Midbrain (tissue), 1 donor: ENCODE data around the gene LRRC10B.
A peak's percentile ranks its signal among the peaks of the same experiment; 100 is the strongest.

ENCODE experiments used
- DNase-seq: peaks from one replicate; lab custom pipeline; 2025; lab: John Stamatoyannopoulos, UW

The LRRC10B gene

DNA sequence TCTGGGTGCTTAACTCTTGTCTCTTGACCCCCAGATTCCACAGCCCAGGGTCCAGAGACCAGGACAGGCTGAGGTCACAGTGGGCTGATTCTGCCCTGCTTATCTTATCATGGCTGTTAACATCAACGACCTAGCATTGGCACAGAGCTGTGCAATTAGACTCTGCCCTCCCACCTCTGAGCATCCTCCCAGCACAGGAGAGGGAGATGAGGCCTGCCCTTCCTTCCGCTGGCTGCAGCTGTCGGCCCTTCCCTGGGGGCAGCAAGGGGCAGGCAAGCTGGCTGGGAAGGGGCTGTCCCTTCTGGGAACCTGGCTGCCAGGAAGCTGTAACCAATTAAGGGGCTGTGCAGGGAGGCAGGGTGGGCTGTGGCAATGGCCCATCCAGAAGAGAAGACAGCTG, 22.5 kb downstream of the LRRC10B start:
- no peak for DNase-seq

DNA sequence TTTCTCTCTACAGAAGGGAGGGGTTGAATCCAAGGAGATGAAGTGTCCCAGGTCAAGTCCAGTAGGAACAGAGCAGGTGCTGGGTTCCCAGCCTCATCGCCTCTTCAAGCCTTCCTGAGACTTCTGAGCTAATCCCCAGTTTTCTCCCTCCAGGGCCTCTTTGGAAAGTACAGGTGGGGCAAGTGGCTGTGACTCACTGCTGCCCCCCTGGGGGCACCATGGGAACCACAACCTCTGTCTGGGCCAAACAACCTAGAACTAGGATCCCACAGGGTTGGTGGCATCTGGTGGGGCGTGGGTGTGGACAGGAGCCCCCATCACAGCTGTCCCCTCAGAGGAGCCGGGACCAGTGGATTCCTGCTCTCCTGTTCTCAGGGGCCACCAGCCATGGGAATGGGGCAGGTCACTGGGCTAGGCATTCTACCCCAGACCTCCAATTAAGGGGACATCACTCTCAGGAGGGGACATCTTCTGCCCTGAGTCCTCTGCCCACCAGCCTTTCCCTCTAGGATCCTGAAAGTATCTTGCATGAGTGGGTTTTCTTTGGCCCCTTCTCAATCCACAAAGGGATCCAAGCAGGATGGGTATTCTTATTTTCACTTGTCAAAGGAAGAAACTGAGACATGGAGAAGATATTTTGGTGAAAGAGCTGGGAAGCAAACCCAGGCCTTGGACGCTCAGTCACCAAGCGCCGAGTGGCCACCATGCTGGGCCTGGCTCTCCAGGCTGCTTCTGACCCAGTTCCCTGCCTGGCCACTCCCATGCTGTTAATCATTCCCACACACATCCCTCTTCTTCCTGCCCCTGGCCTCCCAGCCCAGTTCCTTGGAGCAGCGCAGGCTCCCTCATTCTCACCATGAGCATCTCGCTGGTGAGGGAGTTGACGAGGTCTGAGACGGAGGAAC, 23.8 kb downstream of the LRRC10B start:
- no peak for DNase-seq

DNA sequence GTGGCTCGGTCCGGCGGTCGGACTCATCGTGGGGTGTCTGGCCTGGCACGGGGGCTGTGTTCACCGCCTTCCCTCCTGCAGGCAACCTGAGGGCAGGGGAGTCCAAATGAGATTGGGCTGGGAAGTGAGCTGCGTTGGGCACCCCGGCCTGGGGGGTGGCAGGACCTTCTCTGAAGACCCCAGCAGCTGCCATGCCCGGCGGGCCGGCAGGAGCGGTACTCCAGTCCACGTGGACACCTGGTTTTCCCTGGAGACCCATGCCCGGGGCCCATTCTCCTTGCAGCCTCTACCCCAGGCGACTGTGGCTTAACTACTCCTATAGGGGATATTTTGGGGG, 24.5 kb downstream of the LRRC10B start:
- DNase-seq: no peak

DNA sequence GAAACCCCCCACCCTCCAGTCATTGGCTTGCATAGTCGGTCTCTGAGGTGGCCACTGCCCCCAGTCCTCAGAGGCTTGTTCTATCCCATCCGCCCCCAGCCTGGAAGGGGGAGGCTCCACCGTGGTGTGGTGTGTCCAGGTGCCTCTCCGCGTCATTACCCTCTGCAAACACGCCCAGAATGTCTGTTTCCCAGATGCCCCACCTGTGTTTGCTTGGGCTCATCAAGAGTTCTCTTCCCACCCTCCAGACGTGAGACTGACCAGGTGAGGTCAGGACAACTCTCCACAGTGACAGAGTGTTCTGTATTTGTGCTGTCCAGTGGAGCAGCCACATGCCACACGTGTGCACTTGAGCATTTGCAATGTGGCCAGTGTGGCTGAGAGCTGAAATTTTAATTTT, 24.9 kb downstream of the LRRC10B start:
- no peak for DNase-seq

DNA sequence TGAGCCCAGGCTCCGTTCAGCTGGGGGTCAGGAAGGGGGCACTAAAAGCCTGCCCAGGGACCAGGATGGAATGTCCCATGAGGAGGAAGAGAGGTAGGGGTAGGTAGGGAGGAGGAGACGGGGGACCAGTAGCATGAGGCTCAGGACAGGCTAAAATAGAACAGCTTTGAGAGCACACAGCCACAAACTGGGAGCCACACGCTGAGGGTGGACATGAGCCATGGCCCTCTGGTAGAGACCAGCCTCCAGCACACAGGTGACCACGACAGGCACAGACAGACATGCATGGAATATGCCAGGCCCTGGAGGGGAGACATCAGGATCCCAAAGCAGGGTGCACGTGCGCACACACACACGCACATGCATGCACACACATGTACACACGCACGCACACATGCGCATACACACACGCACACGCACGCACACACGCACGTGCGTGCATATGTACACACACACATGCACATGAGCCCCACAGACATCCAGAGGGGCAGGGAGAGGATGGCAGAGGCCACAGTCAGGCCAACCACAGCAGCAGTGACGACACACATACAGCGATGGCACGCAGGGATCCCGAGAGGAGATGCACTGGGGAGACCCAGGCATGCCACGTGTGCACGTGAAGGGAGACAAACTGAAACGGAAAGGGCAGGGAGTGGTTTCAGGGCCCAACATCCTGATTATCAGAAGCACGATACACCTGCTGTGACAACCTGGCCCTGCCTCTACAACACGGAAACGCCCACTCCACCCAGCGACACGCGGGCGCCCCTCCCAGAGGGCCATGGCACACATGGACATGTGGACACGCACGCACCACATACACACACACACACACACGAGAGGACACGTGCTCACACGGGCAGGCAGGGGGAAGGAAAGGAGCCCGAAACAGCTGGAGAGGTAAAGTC, 25.7 kb downstream of the LRRC10B start:
- no peak for DNase-seq

DNA sequence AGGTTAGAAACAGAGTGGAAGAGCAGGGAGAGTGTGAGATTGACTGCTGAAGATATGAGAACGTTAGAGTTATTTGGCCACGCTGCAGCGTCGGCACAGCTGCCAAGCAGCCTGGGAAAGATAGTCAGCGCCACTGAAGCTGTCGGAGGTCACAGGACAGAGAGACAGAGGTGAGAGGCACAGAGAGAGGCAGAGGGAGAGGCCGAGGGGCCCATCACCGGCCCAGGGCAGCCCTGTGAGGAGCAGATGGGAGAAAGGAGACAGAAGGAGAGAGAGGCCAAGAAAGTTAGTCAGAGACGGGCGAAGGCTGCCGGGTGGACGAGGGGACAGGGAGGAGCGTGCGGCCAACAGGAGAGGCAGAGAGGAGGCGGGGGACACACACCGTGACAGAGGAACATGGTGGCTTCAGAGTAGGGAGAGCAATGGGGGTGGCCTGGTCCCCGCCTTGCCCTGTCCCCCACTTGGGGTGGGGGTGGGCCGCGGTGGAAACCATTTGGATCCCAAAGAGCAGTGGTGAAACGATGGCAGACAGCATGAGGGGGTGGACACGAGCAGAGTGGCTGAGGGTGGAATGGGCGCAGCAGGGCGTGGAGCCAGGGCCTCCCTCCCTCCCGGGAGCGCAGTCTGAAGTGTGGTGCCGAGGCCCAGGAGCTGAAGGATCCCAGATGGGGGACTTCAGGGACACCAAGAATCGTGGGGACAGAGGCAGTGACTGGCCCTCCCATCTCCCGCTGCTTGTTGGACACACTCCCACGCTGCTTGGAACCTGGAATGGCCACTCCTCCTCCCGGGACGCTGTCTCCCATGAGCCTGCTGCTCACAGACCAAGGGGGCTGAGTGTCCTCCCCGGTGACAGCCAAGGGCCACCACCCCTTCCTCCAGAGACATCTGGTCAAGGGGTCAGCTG, 26.6 kb downstream of the LRRC10B start:
- no peak for DNase-seq

DNA sequence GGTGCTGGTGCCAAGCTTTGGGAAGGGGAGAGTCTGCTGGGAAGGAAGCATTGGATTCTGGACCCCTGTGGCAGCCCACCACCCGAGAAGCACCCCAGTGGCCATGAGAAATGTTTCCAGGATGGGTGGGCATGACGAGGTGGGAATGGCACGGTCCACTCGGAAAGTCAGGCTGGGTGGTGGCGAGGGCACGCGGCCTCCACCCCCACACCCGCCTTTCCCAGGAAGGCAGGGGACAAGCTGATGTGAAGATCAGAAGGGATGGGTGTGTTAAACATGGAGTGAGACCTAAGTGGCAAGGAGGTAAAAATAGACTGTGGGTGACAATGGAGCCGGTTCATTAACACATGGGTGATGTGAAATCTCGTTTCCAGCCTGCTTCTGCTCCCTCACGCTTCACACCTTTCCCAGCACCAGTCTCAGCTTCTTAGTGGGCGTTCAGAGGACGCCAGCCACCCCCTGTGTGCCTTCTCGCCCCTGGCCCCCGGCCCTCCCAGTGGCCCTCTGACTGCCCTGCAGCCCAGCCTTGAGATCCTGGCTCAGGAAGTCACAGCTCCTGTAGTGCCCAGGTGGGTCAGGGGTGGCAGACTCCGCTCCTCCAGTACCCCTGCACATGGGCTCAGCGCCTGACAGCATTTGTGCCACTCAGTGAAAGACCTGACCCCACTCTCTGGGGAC, 27.6 kb downstream of the LRRC10B start:
- DNase-seq: no peak

DNA sequence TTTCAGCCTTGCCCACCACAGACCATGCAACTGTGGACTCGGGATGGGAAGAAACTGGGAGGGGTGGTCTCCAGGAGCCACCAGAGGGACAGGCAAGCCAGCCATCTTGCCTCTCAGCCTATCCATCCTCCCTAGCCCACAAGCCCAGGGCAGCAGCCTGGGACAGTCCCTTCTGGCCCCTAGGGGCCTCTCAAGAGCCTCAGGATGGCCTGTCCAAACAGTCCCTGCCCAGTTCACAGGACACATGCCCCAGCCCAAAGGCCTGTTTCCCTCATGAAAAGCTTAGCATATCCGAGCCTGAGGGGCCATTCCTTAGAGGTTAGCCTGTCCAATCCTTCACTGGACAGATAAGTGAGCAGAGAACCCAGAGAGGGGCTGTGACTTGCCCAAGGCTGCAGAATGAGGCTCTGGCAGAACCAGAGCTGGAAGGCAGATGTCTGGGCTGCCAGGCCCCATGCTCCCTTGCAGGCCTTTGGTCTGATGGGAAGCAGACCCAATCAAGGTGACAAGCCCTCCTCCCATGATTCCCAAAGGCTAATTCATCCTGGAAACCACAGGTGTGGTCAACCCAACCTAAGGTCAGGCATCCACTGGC, 28.2 kb downstream of the LRRC10B start:
- no peak for DNase-seq

DNA sequence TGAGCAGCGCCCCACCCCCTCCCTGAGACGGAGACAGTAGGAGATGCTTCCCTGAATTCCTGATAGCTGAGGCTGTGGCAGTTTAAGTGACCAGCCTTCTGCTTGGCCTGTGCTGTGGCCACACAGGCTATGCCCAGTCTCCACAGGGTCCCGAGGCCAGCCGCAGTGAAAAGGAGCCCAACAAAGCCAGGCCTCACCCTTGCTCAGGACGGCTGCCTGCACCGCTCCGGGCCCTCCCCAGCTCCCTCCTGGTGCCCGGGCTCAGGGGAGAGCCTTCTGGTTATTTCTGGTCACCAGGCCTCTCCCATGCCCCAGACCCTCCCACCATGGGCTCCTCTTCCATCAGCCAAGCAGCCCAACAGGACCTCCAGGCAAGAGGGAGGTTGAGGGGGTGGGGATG, 28.8 kb downstream of the LRRC10B start:
- no peak for DNase-seq

DNA sequence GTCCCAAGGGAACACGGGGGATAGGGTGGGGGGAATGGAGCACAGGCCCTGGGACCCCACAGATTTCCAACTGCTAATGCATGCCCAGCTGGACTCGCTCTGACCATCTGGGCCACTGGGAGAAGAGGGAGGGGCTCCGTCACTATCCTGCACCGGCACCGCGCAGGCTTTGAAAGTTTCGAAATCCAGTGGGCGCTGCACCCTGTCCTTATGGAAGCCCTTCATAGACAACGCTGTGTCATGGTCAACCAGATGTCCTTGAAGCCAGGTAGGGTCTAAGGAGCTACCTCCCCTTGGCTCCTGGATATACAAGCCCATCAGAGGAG, 30.1 kb downstream of the LRRC10B start:
- no peak for DNase-seq

DNA sequence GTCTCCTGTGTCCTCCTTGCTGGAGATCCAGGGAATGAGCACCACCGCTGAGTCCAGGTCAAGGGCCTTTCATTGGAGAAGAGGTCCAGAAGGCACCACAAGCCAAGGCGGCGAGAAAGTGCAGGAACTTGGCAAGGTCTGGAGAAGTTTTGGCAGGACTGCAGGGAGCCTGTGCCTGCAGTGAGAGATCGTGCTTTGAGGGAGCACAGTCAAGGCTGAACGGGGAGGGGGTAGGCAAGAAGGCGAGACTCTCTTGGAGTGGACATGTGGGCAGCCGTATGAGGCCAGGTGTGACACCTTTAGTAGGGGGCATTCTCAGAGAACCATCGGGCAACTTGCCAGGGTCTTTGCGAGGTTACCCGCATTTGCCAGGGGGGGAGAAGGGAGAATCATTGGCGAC, 30.5 kb downstream of the LRRC10B start:
- DNase-seq: peak; percentile 13

DNA sequence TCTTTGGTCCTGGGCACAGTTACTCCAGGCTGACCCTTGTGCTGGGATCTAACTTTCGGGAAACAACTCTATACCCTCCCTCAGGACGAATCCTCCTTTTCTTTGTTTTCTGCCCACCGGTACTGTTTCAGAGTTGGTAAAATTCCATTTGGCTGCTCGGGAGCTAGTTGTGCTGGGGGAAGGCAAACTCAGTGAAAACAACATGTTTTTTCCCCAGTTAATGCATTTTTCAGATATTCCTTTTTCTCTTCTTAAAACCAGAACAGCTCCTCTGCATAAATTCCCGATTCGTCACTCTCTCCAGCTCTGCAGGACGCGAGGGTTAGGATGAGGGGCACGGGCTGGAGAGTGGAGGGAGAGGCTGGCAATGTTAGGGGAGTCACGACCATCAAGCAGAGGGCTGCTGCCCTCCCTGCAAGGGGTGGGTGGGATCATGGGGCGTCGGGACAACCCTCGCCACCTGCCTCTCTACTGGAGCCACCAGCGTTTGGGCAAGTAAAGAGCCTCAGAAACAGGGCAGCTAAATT, 31.3 kb downstream of the LRRC10B start:
- DNase-seq: no peak

DNA sequence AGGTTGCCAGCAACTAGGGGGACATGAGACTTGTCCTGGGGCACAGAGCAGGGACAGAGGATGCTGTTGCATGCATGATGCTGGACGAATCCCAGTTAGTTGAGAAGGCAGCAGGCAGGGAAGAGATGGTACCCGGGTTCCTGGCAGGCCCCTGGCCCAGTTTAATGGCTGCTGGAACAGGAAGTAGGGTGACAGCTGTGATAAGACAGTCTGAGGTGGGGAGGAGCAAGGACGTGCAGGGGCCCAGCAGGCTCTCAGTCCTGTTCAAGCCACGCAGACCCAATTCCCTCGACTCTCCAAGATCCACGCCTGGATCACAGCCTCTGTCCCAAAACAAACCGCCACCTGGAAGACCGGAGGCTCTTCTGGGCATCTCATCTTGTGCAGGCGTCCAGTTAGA, 32.0 kb downstream of the LRRC10B start:
- no peak for DNase-seq

DNA sequence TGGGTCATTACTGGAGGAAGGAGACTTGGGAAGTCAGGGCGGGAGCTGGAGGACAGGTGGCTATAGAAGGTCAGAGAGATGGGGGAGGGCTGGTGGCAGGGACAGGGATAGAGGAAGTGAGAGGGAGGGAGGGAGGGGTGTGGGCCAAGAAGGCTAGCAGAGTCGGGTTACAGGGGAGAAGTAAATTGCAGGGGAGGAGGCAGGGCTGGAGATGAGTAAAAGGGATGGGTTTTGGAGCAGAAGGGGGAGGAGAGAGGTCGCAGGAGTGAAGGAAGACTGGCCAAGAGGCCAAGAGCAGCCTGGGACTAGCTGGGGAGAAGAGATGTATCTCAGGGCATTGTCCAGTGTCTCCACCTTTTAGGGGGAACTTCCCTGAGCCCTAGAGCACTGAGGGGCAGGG, 33.0 kb downstream of the LRRC10B start:
- DNase-seq: no peak

DNA sequence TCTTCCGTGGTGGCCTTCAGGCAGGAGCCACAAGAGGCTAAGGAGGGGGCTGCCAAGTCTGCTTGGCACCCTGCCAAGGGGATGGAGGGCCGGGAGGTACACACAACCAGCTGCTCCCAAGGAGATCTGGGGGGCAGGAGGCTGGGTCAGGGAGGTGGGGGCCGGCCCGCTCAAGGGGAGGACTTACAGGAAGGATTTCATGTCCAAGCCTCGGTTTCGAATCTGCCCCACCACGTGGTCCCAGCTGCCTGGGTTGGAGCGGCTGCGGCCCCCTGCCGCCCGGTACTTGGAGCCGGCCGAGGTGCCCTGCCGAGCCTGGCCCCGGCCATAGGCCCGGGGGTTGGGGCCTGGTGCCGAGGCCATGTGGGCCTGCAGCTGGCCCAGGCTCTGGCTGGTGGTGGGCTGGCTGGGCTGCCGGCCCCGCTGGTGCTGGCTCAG, 33.5 kb downstream of the LRRC10B start:
- DNase-seq: no peak

DNA sequence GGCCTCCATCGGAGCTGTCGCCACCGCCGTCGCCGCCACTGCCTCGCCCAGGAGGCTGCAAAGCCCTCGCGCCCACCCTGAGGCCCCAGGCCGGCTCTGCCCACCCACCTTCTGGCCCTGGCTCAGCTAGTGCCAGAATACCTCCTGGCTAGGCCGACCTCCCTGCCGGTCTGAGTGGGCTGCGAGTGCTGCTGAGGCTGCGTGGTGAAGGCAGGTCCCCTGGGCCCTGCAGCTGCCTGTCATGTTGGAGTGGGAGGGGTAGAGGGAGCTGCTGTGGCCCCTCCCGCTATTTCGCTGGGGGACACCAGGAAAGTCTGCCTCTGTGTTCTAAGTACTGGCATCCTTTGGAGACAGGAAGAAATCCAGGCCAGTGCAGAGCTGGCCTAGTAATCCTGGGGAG, 34.2 kb downstream of the LRRC10B start:
- no peak for DNase-seq

DNA sequence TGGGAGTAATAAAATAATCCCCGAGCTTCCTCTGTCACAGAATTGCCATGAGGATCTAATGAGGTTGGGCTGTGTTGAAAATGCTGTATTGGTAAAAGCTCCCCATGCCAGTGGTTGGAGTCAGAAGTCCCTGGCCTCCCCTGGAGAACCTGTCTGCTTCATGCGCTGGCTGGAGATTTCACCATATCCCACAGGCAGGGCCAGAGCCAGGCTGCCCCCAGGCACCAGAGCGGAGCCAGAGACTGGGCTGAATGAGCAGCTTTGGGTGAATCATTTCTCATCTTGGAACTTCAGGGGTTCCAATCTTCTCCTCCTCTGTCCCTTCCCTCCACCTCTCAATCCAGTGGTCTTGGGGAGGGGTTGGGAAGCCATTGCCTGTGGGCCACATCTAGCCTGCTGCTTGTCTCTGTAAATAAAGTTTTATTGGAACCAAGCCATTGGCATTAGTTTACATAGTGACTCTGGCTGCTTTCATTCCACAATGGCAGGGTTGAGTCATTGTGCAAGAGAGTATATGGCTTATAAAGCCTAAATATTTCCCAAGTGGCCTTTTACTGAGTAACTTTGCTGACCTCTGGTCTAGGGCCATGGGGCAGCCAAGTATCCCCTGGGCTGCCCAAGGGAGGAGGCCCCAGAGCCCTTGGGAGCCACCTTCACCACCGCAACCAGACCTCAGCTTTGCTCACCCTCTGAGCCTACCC, 35.2 kb downstream of the LRRC10B start:
- DNase-seq: no peak

DNA sequence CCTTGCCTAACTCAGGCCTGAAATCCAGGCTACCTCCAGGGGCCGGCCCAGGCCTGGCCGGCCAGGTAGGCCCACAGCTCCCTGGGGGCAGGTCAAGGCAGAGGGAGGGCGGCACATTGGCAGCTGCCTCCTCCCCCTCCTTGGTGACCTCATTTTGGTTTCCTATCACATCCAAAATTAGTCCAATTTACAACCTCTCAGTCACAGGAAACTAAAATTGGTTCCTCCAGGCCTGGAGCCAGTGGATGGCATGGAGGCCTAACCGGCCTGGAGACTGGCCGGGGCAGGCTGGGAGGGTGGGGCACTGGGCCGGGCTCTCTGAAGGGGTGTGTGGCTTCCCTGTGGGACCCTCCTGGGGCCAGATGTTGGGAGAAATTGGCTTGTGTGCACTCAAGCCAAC, 35.9 kb downstream of the LRRC10B start:
- DNase-seq: no peak

DNA sequence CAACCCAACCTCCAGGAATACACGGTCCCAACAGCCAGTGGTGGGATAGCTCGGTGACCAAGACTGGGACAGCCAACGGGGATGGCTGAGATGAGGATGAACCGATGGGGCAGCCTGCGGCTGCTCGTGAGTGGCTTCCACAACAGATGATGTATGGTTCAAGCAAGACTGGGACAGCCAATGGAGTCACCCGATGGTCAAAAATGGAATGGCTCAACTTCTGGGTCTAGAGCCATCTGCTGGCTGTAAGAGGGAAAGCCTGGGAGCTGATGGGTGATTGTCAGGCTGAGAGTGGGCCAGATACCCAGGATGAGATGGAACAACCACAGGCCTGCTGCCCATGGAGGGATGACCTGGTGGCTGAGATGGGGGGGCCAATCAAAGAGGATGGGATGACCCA, 36.8 kb downstream of the LRRC10B start:
- no peak for DNase-seq

DNA sequence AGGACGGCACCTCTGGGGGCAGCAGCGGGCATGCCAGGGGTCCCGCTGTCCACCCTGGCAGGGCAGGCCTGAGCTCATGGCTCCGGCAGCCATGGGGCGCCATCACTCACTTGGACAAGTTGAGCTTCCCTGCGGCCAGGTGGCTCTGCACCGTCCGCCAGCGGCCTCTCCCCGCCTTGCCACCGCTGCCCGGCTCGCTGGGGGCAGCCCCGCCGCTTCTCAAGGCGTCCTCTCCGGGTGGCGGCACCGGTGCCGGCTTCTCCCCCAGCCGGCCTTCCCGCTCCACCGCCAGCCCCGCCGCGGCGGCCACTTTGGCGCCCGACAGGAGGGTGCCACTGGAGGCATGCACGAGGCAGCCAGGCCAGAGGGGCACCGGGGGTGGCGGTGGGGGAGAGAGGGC, 37.4 kb downstream of the LRRC10B start:
- no peak for DNase-seq
